PC-9 (cell line): ENCODE measurements around the gene JMJD8.

ENCODE experiments used
- CTCF ChIP-seq: fragments of 200-600 bp; sonication (generic); conservative IDR thresholded peaks from 2 replicates; pipeline ENCODE4 v1.6.1; 2017; ENCODE audit warnings: mixed run types, antibody characterized with exemption, mild to moderate bottlenecking, moderate library complexity
- EZH2 ChIP-seq: fragments of 200-600 bp; sonication (generic); IDR thresholded peaks from 2 replicates; pipeline ENCODE4 v1.8.0; 2017; ENCODE audit warnings: antibody characterized with exemption, low read depth

- TF ChIP-seq EZH2 (no peak), CTCF (no peak)
Measured at GRCh38 chr16:652454-653305, 31.5 kb downstream of the JMJD8 start.
